B cell (primary cell): ENCODE data around the gene MIDN. TPM values are rescaled to one million over a fixed set of nuclear protein-coding genes. Genes with fewer than 3 reads are reported as not detected.
A peak's percentile ranks its signal among the peaks of the same experiment; 100 is the strongest.

Source experiments
- ATAC-seq: fragments of 200-7000 bp; cut with Tn5 transposase; one replicate; pipeline ENCODE4 v1.10.0; 2021; ENCODE audit warnings: low read depth, mild to moderate bottlenecking, moderate number of reproducible peaks, moderate library complexity
- CTCF ChIA-PET: fragments of 350-600 bp; sonication (Branson Sonifier 250); formaldehyde crosslinking; loops from one replicate; lab custom pipeline; 2021; ENCODE audit warnings: antibody characterized with exemption, inconsistent platforms; lab: Charles Lee
- POLR2A ChIA-PET: fragments of 350-600 bp; sonication (Branson Sonifier 250); formaldehyde crosslinking; loops from one replicate; lab custom pipeline; 2021; ENCODE audit warnings: antibody characterized with exemption; lab: Charles Lee
- DNase-seq: peaks from one replicate; pipeline ENCODE4 v3.0.0; 2013
- H2AFZ ChIP-seq: 2 replicates; pipeline ENCODE4 v1.6.1; 2012; ENCODE audit warnings: mild to moderate bottlenecking, low read depth, low read length; ENCODE audit not compliant: insufficient read depth, poor library complexity, severe bottlenecking
- H3K27ac ChIP-seq, 2 donors: 1 replicate in 1 of 2; 2 replicates in 1 of 2; pipeline ENCODE4 v1.5.1; 2012 to 2013; ENCODE audit warnings: low read length in 2 of 2, mild to moderate bottlenecking in 2 of 2, moderate library complexity in 1 of 2
- H3K27me3 ChIP-seq, 4 experiments: fragments of 200-600 bp in 1 of 4; sonication (generic) in 1 of 4; replicated peaks in 1 of 4; 1 replicate in 2 of 4; 2 replicates in 2 of 4; pipeline versions ENCODE4 v1.6.1 to v1.7.0; 2013 to 2016; ENCODE audit warnings: low read length in 3 of 4, mild to moderate bottlenecking in 2 of 4, mixed read lengths in 1 of 4, moderate library complexity in 1 of 4; ENCODE audit not compliant: insufficient read depth in 4 of 4, control insufficient read depth in 3 of 4; ENCODE audit errors: control extremely low read depth in 1 of 4
- H3K36me3 ChIP-seq, 2 experiments: replicated peaks in 1 of 2; 1 replicate in 1 of 2; 2 replicates in 1 of 2; pipeline versions ENCODE4 v1.6.1 to v1.7.1; 2013; ENCODE audit warnings: low read length in 1 of 2; ENCODE audit not compliant: insufficient read depth in 2 of 2, control insufficient read depth in 1 of 2; ENCODE audit errors: control extremely low read depth in 1 of 2, extremely low read depth in 1 of 2
- H3K4me1 ChIP-seq, 2 donors: fragments of 200-600 bp in 1 of 2; sonication (generic) in 1 of 2; 1 replicate in 1 of 2; 2 replicates in 1 of 2; pipeline versions ENCODE4 v1.5.1 to v1.6.1; 2013 to 2017; ENCODE audit warnings: low read length in 2 of 2; ENCODE audit not compliant: control insufficient read depth in 2 of 2, insufficient read depth in 2 of 2
- H3K4me2 ChIP-seq: replicated peaks from 2 replicates; pipeline ENCODE3; 2012; ENCODE audit warnings: mild to moderate bottlenecking, low read depth, low read length; ENCODE audit not compliant: poor library complexity, severe bottlenecking
- H3K4me3 ChIP-seq, 5 experiments: fragments of 200-600 bp in 1 of 5; sonication (generic) in 1 of 5; 1 replicate in 3 of 5; 2 replicates in 2 of 5; pipeline versions ENCODE4 v1.5.1 to v1.7.0; 2011 to 2016; ENCODE audit warnings: low read length in 4 of 5, mild to moderate bottlenecking in 4 of 5, low read depth in 2 of 5, control low read depth in 1 of 5, moderate library complexity in 1 of 5; ENCODE audit not compliant: insufficient read depth in 1 of 5; ENCODE audit errors: control extremely low read depth in 1 of 5, extremely low read depth in 1 of 5
- H3K79me2 ChIP-seq: fragments of 200-600 bp; sonication (generic); one replicate; pipeline ENCODE4 v1.6.0; 2016; ENCODE audit warnings: low read length; ENCODE audit not compliant: control insufficient read depth, insufficient read depth
- H3K9ac ChIP-seq: fragments of 200-600 bp; sonication (generic); 2 replicates; pipeline ENCODE4 v1.6.1; 2017; ENCODE audit warnings: mild to moderate bottlenecking, low read length, moderate library complexity
- H3K9me3 ChIP-seq, 3 donors: one replicate each; pipeline versions ENCODE4 v1.6.1 to v1.7.1; 2013; ENCODE audit warnings: low read length in 2 of 3; ENCODE audit not compliant: control insufficient read depth in 2 of 3, insufficient read depth in 1 of 3; ENCODE audit errors: control extremely low read depth in 1 of 3
- H4K20me1 ChIP-seq: 2 replicates; pipeline ENCODE4 v1.6.0; 2012; ENCODE audit warnings: mild to moderate bottlenecking, low read length; ENCODE audit not compliant: insufficient read depth, control insufficient read depth, poor library complexity, severe bottlenecking
- H3K27ac Mint-ChIP-seq: one replicate; pipeline ENCODE4 v1.8.0; 2021; ENCODE audit warnings: mixed read lengths
- H3K27me3 Mint-ChIP-seq: one replicate; pipeline ENCODE4 v1.8.0; 2021; ENCODE audit warnings: mixed read lengths
- H3K4me1 Mint-ChIP-seq: one replicate; pipeline ENCODE4 v1.8.0; 2021; ENCODE audit warnings: mixed read lengths
- H3K4me3 Mint-ChIP-seq: one replicate; pipeline ENCODE4 v1.8.0; 2021; ENCODE audit warnings: mixed read lengths
- H3K9me3 Mint-ChIP-seq: one replicate; pipeline ENCODE4 v1.8.0; 2022; ENCODE audit warnings: mixed read lengths; ENCODE audit not compliant: insufficient read depth
- EZH2 ChIP-seq: IDR thresholded peaks from 2 replicates; pipeline ENCODE4 v1.6.1; 2012; ENCODE audit warnings: borderline replicate concordance, low read depth, mild to moderate bottlenecking, moderate library complexity, low read length; ENCODE audit not compliant: insufficient read depth, poor library complexity, severe bottlenecking
- WGBS: methylation state at CpG from one replicate; pipeline ENCODE4 v1.1.5; 2013; ENCODE audit warnings: missing lambda C conversion rate; ENCODE audit not compliant: insufficient coverage; 5-methylcytosine and 5-hydroxymethylcytosine counted together
- intact Hi-C: fragments of 100-400 bp; cut with micrococcal nuclease; formaldehyde crosslinking; loops from one replicate; pipeline ENCODE4 v1.10.0; 2022
- polyA plus RNA-seq: library from polyadenylated mRNA; depleted of rRNA; stranded (reverse); fragments of >200 nt; gene quantifications from 2 replicates; pipeline ENCODE4 v1.2.3, GENCODE V29; 2012
- total RNA-seq, 2 donors: library from RNA; stranded (reverse); fragments of 120-200 nt in 1 of 2; gene quantifications; 1 replicate in 1 of 2; 2 replicates in 1 of 2; pipeline versions ENCODE4 v1.2.3 to v1.2.4, GENCODE V29; 2013 to 2022
- TF ChIP-seq, protein P1 (sequence below): fragments of 200-600 bp; IDR thresholded peaks from one replicate; pipeline ENCODE4 v1.8.0; 2022; ENCODE audit warnings: antibody characterized with exemption, mild to moderate bottlenecking

MIDN gene
- total and polyA plus RNA-seq, 2 donors (not counting 1 experiment from before 2014, with no cell fraction given), result 98.5 to 156 TPM

DNA sequence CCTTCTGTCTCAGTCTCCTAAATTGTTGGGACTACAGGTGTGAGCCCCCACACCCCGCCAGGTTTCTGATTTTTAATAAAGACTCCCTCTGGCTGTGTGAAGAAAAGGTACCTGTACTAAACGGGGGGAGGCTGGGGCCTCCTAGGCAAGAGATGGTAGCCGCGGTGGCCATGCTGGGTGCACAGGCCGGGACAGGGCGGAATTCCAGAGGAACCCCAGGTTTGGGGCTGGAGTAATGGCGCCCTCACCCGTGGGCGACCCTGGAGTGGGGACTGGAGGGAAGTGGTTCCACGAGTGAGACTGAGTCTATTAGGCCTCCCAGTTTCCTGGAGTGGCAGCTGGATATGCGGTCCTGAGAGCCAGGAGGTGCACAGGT lies 9.0 kb upstream of the MIDN start:
- Mint-ChIP-seq H3K27ac (peak overlapping the region; percentile 50), H3K4me1 (peaks cover 33% of the 10 kb centered on the region), H3K4me3 (peak overlapping the region; percentile 87), H3K27me3 (peaks cover 8% of the 10 kb centered on the region), H3K9me3 (no peaks in the 10 kb centered on the region)
- no peak overlapping the region for H3K4me3 ChIP-seq
- H3K9ac ChIP-seq, result no peak overlapping the region
- peaks cover 0 to 4% of the 10 kb centered on the region in 2 experiments for H3K36me3 ChIP-seq
- peaks cover 16% of the 10 kb centered on the region for H4K20me1 ChIP-seq
- peaks cover 0 to 21% (median 7%) of the 10 kb centered on the region in 4 experiments for H3K27me3 ChIP-seq
- ATAC-seq (no peak), DNase-seq (no peak)
- H2AFZ ChIP-seq, result no peak overlapping the region
- intact Hi-C loops, result no loop called here
- WGBS, result 76% methylated on average over 10 of the region's 11 CpGs
- POLR2A ChIA-PET, result interaction anchor here (0.6 kb wide), 1 partner anchor 158 kb away, joined by 3 read pairs; no protein-coding TSS in a partner anchor
- no peak for TF ChIP-seq EZH2
- TF ChIP-seq, protein P1, sequence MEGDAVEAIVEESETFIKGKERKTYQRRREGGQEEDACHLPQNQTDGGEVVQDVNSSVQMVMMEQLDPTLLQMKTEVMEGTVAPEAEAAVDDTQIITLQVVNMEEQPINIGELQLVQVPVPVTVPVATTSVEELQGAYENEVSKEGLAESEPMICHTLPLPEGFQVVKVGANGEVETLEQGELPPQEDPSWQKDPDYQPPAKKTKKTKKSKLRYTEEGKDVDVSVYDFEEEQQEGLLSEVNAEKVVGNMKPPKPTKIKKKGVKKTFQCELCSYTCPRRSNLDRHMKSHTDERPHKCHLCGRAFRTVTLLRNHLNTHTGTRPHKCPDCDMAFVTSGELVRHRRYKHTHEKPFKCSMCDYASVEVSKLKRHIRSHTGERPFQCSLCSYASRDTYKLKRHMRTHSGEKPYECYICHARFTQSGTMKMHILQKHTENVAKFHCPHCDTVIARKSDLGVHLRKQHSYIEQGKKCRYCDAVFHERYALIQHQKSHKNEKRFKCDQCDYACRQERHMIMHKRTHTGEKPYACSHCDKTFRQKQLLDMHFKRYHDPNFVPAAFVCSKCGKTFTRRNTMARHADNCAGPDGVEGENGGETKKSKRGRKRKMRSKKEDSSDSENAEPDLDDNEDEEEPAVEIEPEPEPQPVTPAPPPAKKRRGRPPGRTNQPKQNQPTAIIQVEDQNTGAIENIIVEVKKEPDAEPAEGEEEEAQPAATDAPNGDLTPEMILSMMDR, result no peak
- H3K27ac ChIP-seq, result no peak overlapping the region
- H3K9me3 ChIP-seq, result no peaks in the 10 kb centered on the region
- H3K4me2 ChIP-seq, result peak overlapping the region; percentile 99
- CTCF ChIA-PET, result interaction anchor here (1.2 to 1.8 kb wide), 4 partner anchors 18 to 126 kb away, joined by 3 to 8 read pairs (median 4); partner anchors contain the start of gene CIRBP
- H3K79me2 ChIP-seq, result peaks cover 23% of the 10 kb centered on the region
- peaks cover 36 to 54% of the 10 kb centered on the region in 2 donors for H3K4me1 ChIP-seq
